Upper lobe of right lung (tissue), 1 donor: ENCODE results near the gene ORC5. TPM values are rescaled to one million over a fixed set of nuclear protein-coding genes. Genes with fewer than 3 reads are reported as not detected.

Experiments
- ATAC-seq: fragments of 200-7000 bp; cut with Tn5 transposase; one replicate; pipeline ENCODE4 v1.9.1; 2020; ENCODE audit warnings: mild to moderate bottlenecking, moderate library complexity
- DNase-seq: peaks from one replicate; pipeline ENCODE4 v3.0.0-alpha.2; 2020
- H3K27ac ChIP-seq: fragments of 200-600 bp; one replicate; pipeline ENCODE4 v1.8.0; 2022
- H3K27me3 ChIP-seq: fragments of 200-600 bp; one replicate; pipeline ENCODE4 v1.8.0; 2022; ENCODE audit warnings: mild to moderate bottlenecking
- H3K36me3 ChIP-seq: fragments of 200-600 bp; one replicate; pipeline ENCODE4 v1.8.0; 2022
- H3K4me1 ChIP-seq: fragments of 200-600 bp; one replicate; pipeline ENCODE4 v1.8.0; 2022
- H3K4me3 ChIP-seq: fragments of 200-600 bp; one replicate; pipeline ENCODE4 v1.8.0; 2022; ENCODE audit warnings: mild to moderate bottlenecking
- H3K9me3 ChIP-seq: fragments of 200-600 bp; one replicate; pipeline ENCODE4 v1.8.0; 2022
- CTCF ChIP-seq: fragments of 200-600 bp; IDR thresholded peaks from one replicate; pipeline ENCODE4 v1.8.0; 2022; ENCODE audit warnings: antibody characterized with exemption
- intact Hi-C: fragments of 100-400 bp; cut with DNase I; formaldehyde crosslinking; loops from one replicate; pipeline ENCODE4 v1.11.0; 2022
- total RNA-seq: library from RNA; stranded (reverse); fragmentation: NEBNext Ultra II Directional; extraction: Animal tissue kit (Norgen Biotek cat#: 25700); gene quantifications from one replicate; pipeline ENCODE4 v1.2.1, GENCODE V29; 2021
- donor health status: DM: no; HTN: yes; CAD: no; lungs with severe emphysema.

Gene ORC5
- total RNA-seq, 1 donor from 2014 or later, result 13.6 TPM

DNA sequence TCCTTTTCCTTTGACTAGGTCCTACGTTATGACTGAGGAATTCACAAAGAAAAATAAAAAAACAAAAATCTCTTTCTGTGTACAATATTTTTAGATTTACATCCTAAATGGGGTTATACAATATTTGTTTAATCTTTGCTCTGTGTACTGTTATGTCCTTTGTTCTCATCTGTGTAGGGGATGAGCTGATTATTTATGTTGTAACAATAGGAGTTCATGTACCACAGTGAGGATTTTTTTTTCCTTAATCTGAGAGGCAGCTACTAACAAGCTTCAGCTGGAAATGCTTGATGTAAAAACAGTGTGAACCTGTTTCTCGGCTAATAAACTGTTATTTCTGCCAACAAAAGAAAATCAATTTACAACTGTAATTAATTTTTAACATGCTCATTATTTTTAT, 58.0 kb downstream of the ORC5 start:
- intact Hi-C loops, result no loop called here
- ATAC-seq, result no peak
- no peak for TF ChIP-seq CTCF

GRCh38 chr7:104142147-104142546, 65.7 kb downstream of the ORC5 start:
- Histone ChIP-seq H3K9me3 (no peaks in the 10 kb centered on the region), H3K36me3 (peaks cover 4% of the 10 kb centered on the region), H3K27ac (no peak overlapping the region), H3K27me3 (no peaks in the 10 kb centered on the region), H3K4me3 (no peak overlapping the region), H3K4me1 (no peaks in the 10 kb centered on the region)
- TF ChIP-seq CTCF, result no peak
- ATAC-seq (no peak), DNase-seq (no peak)
- intact Hi-C loops, result no loop called here

More for the DNA sequence above, 58.0 kb downstream of the ORC5 start:
- H3K27me3 ChIP-seq, result no peaks in the 10 kb centered on the region
- DNase-seq, result no peak
- H3K36me3 ChIP-seq, result peaks cover 6% of the 10 kb centered on the region
- H3K27ac ChIP-seq, result no peak overlapping the region
- H3K4me1 ChIP-seq, result no peaks in the 10 kb centered on the region
- H3K4me3 ChIP-seq, result no peak overlapping the region
- H3K9me3 ChIP-seq, result no peaks in the 10 kb centered on the region

DNA sequence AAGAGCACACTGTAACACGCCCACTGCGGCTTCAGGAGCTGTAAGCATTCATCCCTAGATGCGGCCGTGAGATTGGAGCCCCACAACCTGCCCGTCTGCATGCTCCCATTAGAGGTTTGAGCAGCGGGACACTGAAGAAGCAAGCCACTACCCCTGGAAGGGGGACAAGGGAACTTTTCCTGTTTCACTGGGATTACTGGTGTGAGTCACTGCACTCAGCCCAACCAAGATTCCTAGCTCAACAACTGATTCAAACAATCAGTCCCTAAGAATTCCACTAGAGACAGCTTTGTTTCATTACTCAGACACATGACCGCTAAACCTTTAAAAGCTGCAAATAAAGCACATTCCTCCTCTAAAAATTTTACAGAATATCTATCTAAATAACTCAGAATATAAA, 69.8 kb downstream of the ORC5 start:
- intact Hi-C loops, result no loop called here
- H3K27ac ChIP-seq, result no peak overlapping the region
- H3K36me3 ChIP-seq, result peaks cover 40% of the 10 kb centered on the region
- H3K4me1 ChIP-seq, result no peaks in the 10 kb centered on the region
- DNase-seq, result no peak
- no peak for TF ChIP-seq CTCF
- ATAC-seq, result no peak
- H3K9me3 ChIP-seq, result no peaks in the 10 kb centered on the region
- H3K4me3 ChIP-seq, result no peak overlapping the region
- no peaks in the 10 kb centered on the region for H3K27me3 ChIP-seq

- no peak for TF ChIP-seq CTCF
These were observed 70.3 kb downstream of the ORC5 start for GRCh38 chr7:104137511-104137910.

GRCh38 chr7:104136981-104137380, 70.8 kb downstream of the ORC5 start:
- TF ChIP-seq CTCF, result no peak
- peaks cover 42% of the 10 kb centered on the region for H3K36me3 ChIP-seq
- H3K4me1 ChIP-seq, result no peaks in the 10 kb centered on the region
- no peak overlapping the region for H3K27ac ChIP-seq
- intact Hi-C loops, result no loop called here
- H3K4me3 ChIP-seq, result no peak overlapping the region
- H3K27me3 ChIP-seq, result no peaks in the 10 kb centered on the region
- ATAC-seq (no peak), DNase-seq (no peak)
- no peaks in the 10 kb centered on the region for H3K9me3 ChIP-seq

More at GRCh38 chr7:104137511-104137910, 70.3 kb downstream of the ORC5 start:
- ATAC-seq (no peak), DNase-seq (no peak)
- Histone ChIP-seq H3K27ac (no peak overlapping the region), H3K36me3 (peaks cover 42% of the 10 kb centered on the region), H3K4me1 (no peaks in the 10 kb centered on the region), H3K4me3 (no peak overlapping the region), H3K27me3 (no peaks in the 10 kb centered on the region), H3K9me3 (no peaks in the 10 kb centered on the region)
- intact Hi-C loops, result no loop called here

DNA sequence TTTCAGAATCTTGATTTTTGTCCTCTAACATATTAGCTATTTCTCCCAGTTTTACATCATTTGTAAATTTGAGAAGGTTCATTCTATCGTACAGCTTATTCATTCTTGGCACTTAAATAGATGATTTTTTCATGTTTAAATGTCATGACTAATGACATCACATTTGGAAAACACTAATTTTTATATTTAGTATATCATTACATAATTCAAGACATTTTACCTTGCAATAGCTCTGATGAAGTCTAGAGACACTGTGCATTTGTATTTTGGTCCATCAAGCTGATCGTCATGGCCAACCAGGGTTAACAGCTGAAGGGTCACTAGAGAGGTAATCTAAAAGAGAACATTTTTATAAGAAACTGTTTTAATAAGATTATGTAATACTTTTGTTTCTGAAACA, 71.3 kb downstream of the ORC5 start:
- ATAC-seq, result no peak
- DNase-seq, result no peak
- H3K27me3 ChIP-seq, result no peaks in the 10 kb centered on the region
- TF ChIP-seq CTCF, result no peak
- intact Hi-C loops, result no loop called here
- no peak overlapping the region for H3K4me3 ChIP-seq
- no peaks in the 10 kb centered on the region for H3K4me1 ChIP-seq
- peaks cover 42% of the 10 kb centered on the region for H3K36me3 ChIP-seq
- H3K9me3 ChIP-seq, result no peaks in the 10 kb centered on the region
- H3K27ac ChIP-seq, result no peak overlapping the region
